Activated CD8-positive, alpha-beta memory T cell treated with anti-CD3 and anti-CD28 coated beads, Interleukin-2, amount 50 U/mL, for 48 hours (primary cell): Measurements from ENCODE around the gene CIAO2A.
"Not testable (repeated sequence)": the region's sequence is repeated elsewhere in the genome, so short reads cannot be mapped to it uniquely, and the experiment has no call there.

Source experiments
- DNase-seq: peaks from one replicate; pipeline ENCODE4 v3.0.0-alpha.2; 2020

Gene CIAO2A

GRCh38 chr15:64070965-64071851 is 22.4 kb downstream of the CIAO2A start:
- DNase-seq, result no peak

- no peak for DNase-seq
These were observed 23.5 kb downstream of the CIAO2A start for GRCh38 chr15:64070106-64070505.

GRCh38 chr15:64068133-64068532 is 25.5 kb downstream of the CIAO2A start:
- DNase-seq, result no peak

GRCh38 chr15:64067564-64068030 is 26.0 kb downstream of the CIAO2A start:
- DNase-seq, result peak; percentile 82

DNA sequence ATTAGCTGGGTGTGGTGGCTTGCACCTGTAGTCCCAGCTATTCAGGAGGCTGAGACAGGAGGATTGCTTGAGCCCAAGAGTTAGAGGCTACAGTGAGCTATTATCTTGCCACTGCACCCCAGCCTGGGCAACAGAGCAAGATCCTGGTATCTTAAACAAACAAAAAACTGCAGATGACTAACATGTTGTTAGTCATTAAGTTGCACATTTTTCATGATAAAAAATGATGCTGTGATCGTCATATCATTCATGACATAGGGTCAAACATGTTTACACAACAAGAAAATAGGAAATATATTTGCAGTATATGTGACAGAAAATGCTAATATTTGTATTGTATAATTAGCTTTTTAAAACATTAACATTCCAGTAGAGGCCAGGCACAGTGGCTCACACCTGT is 27.2 kb downstream of the CIAO2A start:
- DNase-seq, result no peak

- no peak for DNase-seq
These were observed 32.9 kb downstream of the CIAO2A start for GRCh38 chr15:64060716-64061115.

- DNase-seq, result not testable (repeated sequence)
These were observed 34.5 kb downstream of the CIAO2A start for GRCh38 chr15:64059104-64059503.

GRCh38 chr15:64058279-64058678 is 35.4 kb downstream of the CIAO2A start:
- DNase-seq, result no peak

- DNase-seq, result not testable (repeated sequence)
These were observed 40.0 kb downstream of the CIAO2A start for GRCh38 chr15:64053674-64054073.

DNA sequence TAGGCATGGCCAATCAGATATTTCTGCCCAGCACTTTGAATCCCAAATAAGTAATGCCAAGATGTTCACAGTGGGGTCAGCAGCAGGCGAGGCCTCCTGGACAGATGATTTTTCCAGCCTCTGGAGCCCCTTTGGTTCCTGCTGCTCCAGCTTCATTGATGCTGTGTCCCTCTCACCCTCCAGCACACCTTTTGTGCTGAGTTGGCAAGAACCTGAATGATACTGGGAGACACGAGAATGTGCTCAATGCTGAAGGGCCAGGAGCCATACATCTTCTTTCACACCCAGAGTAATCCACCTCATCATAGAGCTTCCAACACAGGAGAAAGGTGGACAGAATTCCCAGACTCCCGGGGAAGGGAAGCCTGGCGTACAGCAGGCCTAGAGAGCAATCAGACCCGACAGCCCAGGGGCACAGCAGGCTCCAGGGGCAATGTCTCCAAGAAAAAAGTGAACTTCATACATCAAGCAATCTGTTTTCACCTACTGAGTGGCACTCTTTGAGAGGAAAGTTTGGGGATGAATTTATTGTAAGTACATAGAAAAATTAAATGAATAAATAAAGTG is 40.6 kb downstream of the CIAO2A start:
- no peak for DNase-seq

GRCh38 chr15:64051407-64052259 is 42.0 kb downstream of the CIAO2A start:
- no peak for DNase-seq

DNA sequence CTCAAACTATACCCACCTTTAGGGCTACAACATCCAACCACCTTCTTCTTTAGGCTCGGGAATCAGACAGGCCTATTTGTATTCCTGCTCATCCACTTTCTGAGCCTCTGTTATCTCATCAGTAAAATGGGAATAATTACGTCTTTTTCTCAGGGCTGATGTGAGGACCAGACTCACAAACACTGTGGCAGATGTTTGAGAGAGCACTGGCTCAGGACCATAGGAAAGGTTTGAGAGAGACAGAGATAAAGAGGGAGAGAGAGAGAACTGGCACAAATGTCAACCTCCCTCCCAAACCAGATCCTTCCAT is 42.6 kb downstream of the CIAO2A start:
- DNase-seq, result no peak

DNA sequence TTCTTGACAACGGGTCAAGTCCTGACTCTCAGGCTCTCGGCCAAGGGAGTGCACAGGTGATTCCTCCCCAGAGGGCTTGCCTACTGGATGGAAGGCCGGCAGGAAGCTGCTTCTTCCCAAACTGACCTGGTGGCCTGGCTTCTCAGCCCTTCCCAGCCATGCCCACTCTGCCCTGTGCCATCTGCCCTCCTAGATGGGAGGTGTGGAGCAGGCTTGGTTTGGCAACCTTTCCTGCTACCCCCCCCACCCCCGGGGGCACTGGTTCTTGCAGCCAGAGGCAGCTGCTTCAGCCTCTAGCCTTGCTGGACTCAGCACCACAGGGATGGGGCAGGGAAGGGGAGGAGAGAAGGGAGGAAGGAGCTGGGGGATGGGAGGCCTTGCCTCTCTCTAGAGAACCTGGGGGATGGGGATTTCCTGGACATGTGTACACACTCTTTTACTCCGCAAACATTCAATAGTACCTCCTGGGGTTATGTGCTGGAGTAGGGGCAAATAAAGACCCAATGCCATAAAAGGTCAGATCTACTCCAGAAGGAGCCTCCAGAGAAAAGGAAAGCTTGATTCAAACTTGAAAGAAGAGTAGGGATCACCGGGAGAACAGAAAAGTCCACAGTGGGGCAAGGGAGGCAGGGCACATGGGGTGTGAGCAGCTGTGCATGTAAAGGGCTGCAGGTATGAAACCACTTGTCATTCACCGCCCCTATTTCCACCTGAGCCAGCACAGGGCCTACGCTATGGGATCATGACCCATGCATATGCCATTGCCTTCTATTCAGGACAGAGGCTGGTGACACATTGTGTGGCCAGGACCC is 43.2 kb downstream of the CIAO2A start:
- no peak for DNase-seq

- DNase-seq, result no peak
These were observed 44.7 kb downstream of the CIAO2A start for GRCh38 chr15:64048781-64049460.

- DNase-seq, result peak; percentile 87
These were observed 47.1 kb downstream of the CIAO2A start, which contains the start of gene DAPK2 for GRCh38 chr15:64046421-64047153. TSS of gene DAPK2 (minus strand) at chr15:64046485. CDS start at chr15:64040261, 6,224 bp downstream.

DNA sequence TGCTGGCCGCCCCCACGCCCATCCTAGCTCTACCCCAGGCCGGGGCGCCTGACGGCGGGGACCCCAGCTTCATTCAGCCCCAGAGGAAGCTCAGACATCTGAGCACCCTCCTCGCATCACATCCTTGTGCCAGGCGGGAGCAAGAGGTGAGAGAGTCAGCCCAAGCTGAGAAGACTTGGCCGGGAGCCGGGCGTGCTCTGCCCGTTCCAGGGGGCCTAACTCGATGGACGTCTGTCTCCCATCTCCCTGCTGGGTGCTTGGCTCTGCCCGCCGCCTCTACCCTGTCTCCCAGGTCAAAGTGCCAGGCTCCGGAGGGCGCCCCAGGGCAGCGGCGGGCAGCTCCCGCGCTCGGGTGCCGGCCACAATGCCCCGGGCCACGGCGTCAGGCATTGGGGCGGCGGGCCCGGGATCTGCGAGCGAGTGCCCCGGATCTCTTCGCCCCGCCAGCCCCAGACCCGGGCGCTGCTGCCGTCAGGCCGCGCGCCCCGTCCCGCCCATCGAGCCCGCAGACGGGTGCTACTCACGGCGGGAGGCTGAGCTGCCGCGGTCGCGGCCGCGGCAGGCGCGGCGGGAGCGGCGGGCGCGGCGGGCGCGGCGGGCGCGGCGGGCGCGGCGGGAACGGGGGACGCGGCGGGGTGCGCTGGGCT is 47.7 kb downstream of the CIAO2A start:
- DNase-seq, result no peak

- no peak for DNase-seq
These were observed 48.6 kb downstream of the CIAO2A start for GRCh38 chr15:64045101-64045435.

- DNase-seq, result no peak
These were observed 49.1 kb downstream of the CIAO2A start for GRCh38 chr15:64044300-64045100.

GRCh38 chr15:64038878-64039610 is 54.6 kb downstream of the CIAO2A start:
- no peak for DNase-seq
